ENCODE results near the gene GNB4.

GNB4 gene

DNA sequence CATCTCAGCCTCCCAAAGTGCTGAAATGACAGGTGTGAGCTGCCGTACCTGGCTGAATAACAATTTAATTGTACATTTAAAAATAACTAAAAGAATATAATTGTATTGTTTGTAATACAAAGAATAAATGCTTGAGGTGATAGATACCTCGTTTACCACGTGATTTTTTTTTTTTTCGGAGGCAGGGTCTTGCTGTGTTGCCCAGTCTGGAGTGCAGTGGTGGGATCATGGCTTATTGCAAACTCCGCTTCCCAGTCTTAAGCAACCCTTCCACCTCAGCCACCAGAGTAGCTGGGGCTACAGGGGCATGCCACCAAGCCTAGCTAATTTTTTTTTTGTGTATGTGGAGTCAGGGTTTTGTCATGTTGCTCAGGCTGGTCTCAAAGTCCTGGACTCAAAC lies 87.9 kb downstream of the GNB4 start:
- no peak for DNase-seq (ENCODE audit: low read depth in 2 of 3, low spot score in 2 of 3)

DNA sequence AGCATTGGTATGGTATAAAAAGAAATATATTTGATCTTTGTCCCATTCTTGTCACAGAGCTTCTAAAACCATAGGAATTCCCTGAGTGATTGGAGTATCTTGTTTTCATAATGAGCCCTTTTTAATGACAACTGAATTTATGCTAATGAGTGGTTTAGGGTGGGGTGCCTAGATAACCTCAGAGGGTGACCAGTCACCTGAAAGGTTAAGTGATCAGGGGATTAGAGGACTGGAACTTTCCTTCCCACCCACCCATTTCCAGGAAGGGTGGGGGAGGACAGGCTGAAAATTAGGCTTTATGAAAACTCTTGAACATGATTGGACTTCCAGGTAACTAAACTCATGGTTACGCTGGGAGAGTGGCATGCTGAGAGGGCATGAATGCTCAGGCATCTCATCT lies 95.3 kb downstream of the GNB4 start:
- no peak for DNase-seq (ENCODE audit: low read depth in 2 of 3, low spot score in 2 of 3)

DNA sequence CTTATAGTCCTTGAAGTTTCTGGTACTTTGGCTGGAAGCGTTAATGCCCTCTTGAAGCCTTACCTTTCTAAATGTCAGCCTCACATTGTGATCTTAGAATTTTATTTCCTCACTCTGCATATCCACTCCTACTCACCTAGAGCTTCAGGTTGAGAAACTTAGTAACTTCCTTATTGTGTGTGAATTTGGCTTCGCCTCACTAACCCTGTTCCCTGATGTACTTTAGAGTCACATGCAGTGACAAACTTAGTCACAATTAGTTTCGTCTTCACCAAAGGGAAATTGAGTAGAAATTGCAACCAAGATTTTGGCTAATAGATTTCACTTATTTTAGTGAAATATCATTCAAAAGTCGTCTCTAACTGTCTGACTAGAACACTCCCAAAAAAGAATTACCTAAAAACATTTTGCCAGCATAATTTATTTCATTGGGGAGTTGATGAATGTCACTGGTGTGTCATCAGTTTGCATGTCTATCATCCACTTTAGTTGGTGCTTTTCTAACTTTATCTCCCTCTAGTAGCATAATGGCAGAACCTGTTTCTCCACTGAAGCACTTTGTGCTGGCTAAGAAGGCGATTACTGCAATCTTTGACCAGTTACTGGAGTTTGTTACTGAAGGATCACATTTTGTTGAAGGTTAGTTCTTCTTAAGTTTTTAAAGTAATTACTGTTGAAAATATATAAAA lies 102.8 kb downstream of the GNB4 start:
- DNase-seq (ENCODE audit: low read depth in 2 of 3, low spot score in 2 of 3) = no peak

DNA sequence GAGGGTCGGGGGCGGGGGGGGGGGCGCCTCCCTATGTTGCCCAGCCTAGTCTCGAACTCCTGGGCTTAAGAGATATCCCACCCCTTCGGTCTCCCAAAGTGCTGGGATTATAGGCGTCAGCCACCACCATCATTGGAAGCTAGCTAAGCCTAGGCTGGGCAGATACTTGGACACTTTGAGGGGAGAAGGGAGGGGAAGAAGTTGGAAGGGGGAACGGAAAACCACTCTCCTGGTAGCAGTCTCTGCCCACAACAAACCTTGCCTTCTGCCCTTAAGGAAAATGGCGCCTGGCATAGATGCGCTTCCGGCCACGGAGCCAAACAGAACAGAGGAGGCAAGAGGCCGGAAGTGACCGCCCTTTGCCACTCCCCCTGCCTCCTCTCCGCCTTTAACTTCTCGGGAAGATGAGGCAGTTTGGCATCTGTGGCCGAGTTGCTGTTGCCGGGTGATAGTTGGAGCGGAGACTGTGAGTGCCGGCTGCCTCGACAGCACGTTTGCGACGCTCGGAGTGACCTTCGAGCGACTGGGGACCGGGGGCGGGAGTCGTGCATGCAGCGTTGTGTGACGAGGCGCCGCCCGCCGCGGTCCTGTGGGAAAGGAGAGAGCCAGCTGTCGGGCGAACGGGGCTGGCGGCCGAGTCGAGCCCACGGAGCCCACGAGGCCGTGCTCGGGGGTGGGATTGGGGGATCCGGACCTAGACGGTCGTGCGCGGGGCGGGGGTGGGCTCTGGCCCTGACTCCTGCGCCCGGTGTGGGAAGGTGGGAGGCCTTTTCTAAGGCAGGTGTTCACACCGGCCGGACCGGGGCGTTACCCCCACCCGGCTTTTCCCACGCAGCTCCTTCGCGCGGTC lies 103.7 kb downstream of the GNB4 start, which contains the start of gene MFN1:
MFN1 (plus strand) TSS at position 365 of the 850 bp plus-strand sequence. CDS start 1,143 bp downstream, outside the sequence.
- peak; percentile 44 to 70 (median 62) for DNase-seq (ENCODE audit: low read depth in 2 of 3, low spot score in 2 of 3)

Measured in activated CD8-positive, alpha-beta memory T cell treated with anti-CD3 and anti-CD28 coated beads for 48 hours (primary cell).